NOMO-1 treated with dmso at 0.1 percent for 144 hours (cell line): Measurements from ENCODE around the gene TMEM30B.

Source experiments
- DNase-seq: peaks from one replicate; lab custom pipeline; 2025; ENCODE audit not compliant: unreplicated experiment; lab: John Stamatoyannopoulos, UW

Gene TMEM30B

GRCh38 chr14:61238611-61239245 lies 42.4 kb downstream of the TMEM30B start:
- DNase-seq = no peak

DNA sequence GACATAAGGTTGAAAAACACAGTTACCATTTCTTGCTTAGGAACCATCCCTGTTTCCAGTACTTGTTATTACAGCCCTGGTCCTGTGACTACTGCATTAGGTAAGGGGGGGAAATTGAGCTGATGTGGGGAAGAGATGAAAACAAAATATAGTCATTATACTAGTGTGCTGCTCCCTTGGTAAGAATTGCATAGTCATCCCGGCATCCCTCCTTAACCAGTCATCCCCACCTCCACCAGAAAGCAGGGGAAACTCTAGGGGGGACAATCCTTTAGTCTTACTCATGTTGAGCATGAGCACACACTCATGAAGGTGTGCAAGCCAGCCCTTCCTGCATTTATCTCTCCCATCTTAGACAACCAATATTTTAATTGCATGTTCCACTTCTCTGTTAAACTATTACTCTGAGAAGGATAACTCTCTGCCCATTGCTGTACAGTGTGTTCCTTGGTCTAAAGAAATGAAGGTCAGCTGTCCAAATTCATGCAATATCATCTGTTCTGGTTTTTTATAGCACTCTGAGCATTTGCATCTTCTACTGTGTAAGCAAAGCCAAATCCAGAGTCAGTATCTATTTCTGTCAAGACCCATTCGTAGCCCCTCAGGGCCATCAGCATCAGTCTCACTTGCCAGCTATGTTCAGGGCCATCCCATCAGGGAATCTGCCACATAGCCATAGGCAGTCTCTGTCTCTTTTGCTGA lies 46.8 kb downstream of the TMEM30B start:
- no peak for DNase-seq

- no peak for DNase-seq
These were observed 47.6 kb downstream of the TMEM30B start for GRCh38 chr14:61233436-61233956.

DNA sequence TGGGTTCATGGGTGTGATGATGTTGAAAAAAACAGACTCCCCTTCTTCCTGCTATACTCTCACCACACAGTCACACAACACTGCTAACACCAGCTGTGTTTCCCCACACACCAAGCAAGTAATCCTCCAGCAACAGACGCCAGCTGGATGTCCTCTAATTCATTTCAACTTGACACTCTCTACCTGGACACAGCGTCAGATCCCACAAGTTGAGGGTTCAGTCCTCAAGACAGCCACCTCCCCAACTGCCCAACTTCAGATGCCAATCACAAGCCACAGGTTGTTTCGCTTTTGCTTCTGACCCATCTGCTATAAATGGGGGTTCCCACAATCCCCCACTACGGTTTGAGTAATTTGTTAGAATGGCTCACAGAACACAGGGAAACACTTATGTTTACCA lies 49.3 kb downstream of the TMEM30B start:
- no peak for DNase-seq

- DNase-seq = no peak
These were observed 51.2 kb downstream of the TMEM30B start for GRCh38 chr14:61229981-61230380.

GRCh38 chr14:61229475-61229888 lies 51.7 kb downstream of the TMEM30B start:
- DNase-seq = no peak

DNA sequence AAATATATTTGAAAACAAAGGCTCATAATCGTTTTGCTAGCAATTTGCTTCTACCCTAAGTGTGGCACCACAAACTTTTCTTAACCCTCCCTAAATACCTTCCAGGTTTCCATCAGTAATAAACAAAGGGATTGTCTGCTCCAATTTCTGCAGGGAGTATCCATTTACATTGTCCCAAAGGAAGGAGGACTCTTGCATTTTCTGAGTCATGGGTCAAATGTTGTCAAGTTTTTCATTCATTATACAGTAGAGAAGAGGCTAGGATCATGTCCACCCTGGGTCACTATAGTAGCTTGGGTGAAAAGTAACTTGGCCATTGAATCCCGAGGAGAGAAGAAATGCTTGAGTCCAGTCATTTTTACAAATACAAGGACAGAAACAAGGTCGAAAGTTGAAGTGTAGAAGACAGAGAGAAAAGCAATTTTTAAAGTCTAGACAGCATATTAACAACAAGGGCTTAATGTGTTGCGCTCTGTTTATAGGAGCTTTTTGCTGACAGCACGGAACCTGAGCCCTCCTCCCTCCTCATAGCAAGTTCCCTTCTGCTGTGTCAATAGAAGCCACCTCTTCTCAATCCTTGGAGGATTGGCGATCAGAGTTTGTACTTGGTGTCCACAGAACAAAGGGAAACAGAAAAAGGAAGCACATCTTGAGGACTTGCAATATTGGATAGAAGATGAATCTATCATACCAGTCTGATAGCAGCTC lies 53.1 kb downstream of the TMEM30B start:
- DNase-seq = no peak
